Measurements from ENCODE around the gene SFXN2.

- TF ChIP-seq EP300 (IDR thresholded peaks at IDR 0.05) (no peak), POLR2A (IDR thresholded peaks at IDR 0.05; ENCODE audit: low read depth) (no peak)
These were observed 45.9 kb upstream of the SFXN2 start for GRCh38 chr10:102668326-102669107.
